OCI-M2 (cell line): Measurements from ENCODE around the gene EYA2.

Source experiments
- DNase-seq: peaks from one replicate; lab custom pipeline; 2025; ENCODE audit not compliant: unreplicated experiment; lab: John Stamatoyannopoulos, UW

EYA2 gene

DNA sequence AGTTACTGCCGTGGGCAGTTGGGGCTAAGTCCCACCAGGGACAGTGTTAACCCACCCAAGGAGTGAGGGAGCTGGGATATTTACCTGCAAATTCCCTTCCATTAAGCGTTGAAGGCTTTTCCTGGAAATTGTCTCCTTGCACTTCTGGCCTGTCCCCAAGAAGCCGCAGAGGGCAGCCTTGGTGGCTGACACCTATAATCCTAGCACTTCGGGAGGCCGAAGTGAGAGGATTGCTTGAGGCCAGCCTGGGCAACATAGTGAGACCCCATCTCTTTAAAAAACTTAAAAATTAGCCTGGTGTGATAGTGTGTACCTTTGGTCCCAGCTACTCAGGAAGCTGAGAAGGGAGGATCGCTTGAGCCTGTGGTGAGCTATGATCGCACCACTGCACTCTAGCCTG lies 204.4 kb downstream of the EYA2 start:
- no peak for DNase-seq

DNA sequence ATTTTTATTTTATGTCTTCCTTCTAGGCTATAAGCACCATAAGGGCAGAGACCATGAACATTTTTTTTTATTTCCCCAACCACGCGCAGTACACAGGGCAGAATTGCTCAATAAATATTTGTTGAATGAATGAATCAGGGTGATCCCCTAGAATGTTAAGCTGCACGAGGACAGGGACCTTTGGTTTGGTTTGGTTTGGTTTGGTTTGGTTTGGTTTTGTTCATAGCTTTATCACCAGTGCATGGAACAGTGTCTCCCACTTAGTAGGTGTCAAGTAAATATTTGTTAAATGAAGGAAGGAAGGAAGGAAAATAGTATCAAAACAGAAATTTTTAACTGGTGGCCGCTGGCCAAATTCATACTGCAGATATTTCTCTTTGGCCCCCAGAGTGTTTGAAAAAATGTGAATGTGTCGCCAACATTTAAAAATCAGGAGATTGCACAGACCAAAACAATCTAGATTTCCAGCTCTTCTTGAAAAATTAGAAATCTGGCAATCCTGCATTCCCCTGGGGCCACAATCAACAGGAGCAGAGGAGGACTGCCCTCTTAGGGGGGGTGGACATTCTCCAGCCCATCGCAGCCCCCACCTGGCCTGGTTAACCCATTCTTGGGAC lies 205.3 kb downstream of the EYA2 start:
- no peak for DNase-seq

DNA sequence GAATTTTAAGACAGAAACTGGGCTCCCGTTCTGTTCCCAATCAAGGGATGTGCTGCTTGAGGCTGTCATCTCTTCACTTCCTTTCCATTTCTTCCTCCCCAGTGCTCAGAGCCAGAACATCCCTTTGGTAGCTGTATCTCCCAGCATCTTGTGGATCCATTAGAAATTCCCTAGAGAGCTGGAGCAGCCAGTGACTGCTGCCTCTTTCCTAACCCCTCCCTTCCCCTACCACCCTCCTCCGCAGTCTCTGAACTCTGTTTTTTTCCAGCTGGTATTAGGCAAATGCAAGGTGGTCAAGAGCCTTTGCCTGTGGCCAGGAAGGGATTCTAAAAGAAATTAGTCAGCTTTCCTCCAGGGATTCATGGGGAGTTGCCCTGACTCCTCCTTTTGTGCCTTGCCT lies 208.0 kb downstream of the EYA2 start:
- DNase-seq, result no peak

DNA sequence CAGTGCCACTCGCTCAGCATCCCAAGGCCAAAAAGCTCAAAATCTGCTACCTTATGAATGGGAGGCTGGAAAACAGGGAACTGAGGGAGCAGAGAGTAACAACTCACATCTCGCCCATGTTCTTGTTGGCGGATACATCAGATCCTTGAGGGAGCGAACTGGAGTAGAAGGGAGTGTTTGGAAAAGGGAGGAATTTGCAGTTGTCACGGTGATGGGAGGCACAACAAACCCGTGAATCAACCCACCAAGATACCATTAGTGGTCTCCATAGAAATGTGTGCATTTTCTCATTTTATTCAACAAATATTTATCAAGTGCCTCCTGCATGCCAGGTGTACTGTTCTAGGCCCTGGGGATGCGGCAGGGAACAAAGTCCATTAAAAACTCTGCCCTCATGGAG lies 212.1 kb downstream of the EYA2 start:
- DNase-seq, result no peak

DNA sequence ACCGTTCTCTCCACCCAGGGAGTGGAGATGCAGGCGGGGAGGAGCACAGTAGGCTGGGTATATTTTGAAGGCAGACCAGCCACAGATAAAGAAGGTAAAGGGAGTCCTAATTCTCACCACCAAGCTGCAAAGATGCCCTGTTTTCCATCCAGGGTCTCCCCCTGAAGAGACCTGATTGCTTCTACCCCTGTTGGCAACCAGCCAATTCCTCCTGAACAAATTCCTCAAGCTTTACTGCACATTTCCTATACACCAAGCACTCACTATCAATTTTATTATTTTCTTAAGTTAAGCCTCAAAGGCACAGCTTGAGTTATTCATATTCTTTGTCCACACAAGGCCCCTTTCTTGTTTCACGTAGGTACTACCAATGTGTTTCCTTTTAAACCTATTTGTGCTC lies 214.4 kb downstream of the EYA2 start:
- DNase-seq, result no peak

DNA sequence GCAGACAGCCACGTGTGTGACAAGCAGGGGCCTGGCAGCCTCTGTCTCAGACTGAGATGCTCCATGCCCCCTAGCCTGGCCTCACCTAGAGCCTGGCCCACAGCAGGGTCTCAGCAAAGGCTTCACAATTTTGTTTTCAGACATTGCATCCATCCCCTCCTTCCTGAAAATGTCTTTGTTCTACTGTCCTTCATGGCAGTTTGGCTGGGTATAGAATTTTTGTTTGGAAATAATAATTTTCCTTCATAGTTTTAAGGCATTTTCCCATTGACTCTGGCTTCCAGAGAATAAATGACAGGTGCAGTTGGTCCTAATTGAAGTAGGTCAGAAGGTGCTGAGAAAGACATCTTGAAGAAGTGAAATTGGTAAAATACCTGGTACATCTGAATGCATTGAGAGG lies 216.2 kb downstream of the EYA2 start:
- no peak for DNase-seq

DNA sequence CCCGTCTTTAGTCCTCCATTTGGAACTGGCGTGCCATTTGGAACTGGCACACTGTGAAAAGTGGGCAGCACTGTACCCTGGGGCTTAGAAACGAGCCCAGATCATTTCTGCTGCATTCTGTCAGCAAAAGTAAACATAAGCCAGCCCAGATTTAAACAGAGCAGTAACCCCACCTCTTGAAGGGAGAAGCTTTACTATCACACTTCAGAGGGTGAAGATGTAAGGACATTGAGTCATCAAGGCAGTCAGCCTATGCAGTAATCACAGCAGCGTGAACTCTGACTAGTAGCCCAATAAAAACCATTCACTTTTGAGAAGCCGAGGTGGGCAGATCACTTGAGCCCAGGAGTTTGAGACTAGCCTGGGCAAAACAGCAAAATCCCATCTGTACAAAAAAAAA lies 216.9 kb downstream of the EYA2 start:
- DNase-seq, result no peak

DNA sequence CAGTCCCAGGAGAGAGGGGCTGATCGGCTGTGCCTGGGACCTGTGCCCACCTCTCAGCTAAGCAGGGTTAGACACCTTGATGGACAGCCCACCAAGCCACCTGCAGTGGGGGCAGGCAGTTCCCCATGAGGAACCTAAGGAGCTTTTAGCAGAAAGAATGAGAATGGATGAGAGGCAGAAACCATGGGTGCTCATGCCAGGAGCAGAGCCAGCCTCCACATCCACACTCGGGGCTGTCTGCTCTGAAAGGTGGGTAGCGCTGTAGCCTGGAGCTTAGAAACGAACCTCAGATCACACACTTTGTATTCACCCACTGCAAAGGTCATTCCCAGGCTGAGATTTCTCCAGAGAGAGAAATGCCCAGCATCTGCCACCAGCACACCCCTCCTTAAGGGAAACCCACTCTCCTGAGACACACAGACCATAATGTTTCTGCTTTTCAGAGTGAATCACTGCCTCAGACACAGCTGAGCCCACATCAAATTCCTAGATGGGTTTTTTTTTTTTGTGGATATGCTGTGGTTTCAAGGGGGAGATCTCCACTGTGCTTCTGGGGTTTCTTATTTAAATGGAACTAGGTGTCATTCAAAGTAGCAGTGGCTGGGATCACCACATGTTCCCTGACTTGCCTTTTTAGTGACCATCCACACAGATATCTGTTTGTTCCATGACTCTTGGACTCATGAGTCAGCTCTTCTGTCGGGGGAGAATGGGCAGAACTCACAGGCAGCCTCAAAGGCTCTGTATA lies 218.9 kb downstream of the EYA2 start:
- no peak for DNase-seq

DNA sequence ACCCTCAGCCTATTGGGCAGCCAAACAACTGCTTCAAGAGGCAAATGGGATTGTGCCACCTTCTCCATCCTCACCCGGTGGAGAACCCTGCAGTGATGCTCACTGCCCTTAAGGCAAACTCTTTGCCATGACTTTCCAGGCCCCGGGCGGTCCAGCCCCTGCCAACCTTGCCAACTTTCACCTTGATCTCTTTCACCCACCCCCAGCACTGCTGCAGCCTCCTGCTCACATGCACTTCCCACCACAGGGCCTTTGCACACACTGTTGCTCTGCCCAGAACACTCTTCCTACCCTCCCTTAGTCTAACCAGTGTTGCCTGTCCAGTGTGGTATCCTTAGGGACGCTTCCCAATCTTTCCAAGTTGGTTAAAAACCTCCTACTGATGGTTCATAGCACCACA lies 221.1 kb downstream of the EYA2 start:
- DNase-seq, result no peak

DNA sequence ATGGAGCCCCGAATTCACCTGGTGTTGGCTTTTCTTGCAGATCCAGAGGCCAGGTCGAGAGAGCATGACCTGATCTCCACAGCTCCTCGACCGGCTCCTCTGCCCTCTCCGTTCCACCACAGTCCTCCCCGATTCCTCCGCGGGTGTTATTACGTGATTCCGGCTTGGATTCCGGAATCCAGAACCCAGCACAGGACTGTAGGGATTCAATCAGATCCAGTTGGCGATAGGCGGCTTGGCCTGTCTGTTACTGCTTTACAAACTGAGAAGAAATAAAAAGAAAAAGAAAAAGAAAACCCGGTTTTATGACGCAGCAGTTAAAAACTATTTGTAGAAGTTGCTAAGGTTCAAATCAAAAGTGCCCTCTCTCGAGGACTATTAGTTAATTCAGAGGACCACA lies 222.7 kb downstream of the EYA2 start:
- no peak for DNase-seq

DNA sequence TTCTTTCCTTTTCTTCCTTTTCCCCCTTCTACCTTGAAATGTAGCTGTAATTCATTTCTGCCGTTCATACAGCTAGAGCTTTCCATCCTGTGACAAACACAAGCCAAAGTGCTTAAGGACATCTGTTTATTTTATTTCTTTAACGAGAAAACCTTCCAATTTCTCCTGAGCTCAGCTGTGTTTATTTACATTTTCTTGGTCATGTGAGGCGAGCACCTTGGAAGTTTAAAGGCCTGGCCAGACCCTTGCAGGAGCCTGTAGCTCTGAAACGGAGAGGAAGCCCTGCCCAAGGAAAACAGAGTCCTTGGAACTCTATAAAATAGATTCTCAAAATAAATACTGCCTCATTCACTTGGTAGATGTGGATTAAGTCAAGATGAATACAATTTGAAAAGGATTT lies 223.1 kb downstream of the EYA2 start:
- no peak for DNase-seq

DNA sequence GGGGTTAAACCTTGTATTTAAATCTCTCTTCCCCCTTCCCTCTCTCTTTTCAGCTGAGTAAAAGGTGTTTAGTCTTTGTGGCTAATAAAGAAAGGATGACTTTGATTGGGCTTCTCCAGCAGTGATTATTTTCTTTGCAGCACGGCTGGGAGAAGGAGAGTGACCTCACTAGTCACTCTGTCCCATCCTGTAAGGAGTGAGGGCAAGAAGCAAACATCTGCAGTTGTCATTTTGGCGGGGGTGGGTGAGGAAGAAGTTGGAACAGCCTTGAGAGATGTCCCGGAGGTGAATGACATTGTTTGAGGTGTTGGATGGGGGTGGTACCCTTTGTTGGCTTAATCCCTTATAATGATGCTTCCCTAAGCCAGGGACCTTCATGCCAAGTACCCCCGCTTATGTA lies 223.6 kb downstream of the EYA2 start:
- DNase-seq, result no peak

DNA sequence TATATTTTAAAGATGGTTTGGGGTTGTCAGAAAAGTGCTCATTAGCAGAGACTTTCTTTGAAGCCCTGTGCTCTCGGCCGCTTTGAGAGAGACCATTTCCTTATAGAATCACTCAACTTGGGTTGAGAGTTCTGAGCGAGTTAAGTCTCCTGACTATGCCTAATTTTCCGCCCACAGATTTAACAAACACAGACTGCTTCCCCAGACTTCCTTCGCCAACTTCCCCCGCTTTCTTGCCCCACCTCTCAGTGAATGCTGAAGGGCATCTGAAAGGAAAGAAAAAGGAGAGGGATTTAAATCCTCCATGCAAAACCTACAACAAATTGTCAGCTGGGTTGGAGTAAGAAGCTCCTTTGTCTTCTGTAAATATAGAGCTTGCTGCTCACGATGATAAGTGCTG lies 224.0 kb downstream of the EYA2 start:
- no peak for DNase-seq

DNA sequence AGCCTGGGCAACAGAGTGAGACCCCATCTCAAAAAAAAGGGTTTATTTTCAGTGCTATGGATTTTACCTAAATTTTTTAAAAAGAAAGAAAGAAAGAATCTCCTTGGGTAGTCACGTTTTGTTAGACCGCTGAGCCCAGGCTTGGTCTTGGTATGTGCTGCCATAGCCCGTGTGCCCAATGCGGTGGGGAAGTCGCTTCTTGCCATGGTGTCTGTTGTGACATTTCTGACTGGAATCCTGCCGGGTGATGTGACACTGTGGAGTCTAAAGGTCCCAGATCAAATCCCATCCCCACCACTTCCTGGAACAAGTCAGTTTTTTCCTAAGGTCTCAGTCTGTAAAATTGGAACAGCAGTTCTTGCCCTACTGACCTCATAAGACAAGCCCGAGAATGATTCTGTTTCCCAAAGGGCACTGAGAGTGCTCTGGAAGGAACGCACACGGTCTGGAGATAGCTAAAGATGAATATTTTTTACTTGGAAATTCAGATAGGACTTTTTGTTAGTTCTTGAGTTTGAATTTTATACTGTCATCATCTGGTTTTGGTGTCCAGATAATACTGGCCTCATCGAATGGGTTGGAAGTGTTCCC lies 225.8 kb downstream of the EYA2 start:
- no peak for DNase-seq

DNA sequence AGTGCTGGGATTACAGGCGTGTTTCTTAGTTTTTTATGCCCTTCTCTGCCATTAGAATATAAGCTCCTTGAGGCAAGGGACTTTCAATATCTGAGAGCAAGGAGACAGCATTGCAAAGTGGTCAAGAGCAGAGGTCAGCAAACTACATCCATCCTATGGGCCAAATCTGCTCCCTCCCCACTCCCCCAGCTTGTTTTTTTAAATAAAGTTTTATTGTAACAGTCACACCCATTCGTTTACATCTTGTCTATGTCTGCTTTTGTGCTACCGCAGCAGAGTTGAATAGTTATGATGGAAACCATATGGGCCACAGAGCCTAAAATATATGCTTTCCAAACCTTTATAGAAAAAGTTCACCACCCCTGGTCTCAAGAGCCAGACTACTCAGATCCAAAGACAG lies 227.9 kb downstream of the EYA2 start:
- DNase-seq, result no peak

DNA sequence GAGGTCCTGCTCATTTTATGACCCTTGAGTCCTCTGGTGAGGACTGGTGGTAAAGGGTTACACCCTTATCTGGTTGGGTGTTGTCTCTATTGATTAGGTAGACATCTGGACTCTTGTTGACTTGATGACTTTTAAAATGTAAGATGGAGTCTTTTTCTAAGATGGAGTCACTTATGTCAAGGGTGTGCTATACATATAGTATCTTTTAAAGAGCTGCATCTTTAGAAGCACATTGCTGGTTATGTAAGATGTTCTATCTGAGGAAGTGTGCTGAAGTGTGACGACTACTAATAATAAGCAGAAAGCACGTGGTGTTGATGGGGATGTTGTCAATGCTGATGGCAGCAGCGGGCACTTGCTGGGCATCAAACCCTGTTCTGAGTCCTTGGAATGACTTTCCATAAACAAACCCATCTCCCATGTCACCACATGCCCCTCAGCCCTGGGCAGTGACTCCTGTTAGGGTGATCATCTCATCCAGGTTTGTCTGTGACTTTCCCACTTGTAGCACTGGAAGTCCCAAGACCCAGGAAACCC lies 229.6 kb downstream of the EYA2 start:
- DNase-seq, result no peak

DNA sequence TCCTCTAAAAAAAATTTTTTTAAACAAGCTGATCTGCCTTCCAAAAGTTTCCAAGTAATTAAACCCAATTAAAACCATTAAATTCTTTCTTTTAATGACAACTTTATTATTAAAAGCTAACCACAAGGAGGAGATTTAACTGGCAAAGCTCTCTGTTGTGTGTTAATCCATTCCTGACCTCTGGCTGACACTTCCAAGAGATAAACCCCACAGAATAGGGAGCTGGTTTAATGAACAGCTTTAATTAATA lies 230.8 kb downstream of the EYA2 start:
- DNase-seq, result no peak

DNA sequence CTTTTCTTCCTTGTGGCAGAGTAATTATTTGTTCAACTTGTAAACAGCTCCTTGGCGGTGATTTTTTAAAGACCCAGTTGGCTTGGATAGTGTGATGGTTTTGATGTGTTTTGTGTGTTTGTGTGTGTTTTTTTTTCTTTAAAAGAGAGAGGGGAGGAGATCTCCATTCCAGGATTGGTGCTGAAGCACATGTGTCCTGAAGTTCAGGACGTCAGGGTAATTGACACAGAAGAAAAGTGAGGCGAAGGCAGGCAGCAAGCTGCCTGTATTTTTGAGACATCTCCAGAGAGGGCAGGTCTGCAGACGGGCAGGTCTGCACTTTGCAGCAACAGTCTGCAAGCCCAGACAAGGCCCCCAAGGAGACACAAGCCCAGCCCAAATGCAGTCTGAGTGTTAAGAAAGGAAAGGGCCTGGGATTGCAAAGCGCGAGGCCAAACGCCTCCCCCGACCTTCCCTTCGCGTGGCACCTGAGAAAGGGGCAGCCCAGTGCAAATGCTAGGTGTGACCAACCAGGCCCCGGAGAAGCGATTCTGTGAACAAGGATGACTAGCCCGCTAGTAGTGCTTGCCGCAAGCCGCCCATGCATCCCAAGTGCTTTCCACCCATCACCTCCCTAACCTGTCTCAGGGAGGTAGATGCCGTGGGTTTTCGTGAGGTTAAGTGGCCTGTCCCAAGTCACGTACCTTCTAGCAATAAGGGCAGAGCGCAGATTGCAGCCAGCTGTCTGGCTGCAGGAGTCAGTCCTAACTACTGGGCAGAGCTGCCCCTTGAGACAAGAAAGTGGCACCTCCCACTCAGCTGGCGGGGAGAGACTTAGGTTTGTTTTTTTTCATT lies 231.3 kb downstream of the EYA2 start:
- no peak for DNase-seq

DNA sequence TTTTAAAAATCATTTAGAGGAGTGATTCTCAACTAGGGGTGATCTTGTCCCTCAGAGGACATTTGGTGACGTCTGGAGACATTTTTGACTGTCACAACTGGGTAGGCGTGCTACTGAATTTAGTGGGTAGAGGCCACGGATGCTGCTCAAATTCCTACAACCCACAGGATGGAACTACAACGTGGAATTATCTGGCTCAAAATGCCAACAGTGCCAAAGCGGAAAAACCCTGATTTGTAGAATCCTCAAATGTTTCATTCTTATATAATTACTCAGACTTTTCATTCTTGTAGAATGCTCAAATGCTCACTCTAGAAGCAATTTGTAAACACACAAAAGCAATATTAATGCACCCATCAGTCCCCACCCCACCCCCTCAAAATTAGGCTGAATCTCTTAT lies 232.1 kb downstream of the EYA2 start:
- DNase-seq, result no peak

DNA sequence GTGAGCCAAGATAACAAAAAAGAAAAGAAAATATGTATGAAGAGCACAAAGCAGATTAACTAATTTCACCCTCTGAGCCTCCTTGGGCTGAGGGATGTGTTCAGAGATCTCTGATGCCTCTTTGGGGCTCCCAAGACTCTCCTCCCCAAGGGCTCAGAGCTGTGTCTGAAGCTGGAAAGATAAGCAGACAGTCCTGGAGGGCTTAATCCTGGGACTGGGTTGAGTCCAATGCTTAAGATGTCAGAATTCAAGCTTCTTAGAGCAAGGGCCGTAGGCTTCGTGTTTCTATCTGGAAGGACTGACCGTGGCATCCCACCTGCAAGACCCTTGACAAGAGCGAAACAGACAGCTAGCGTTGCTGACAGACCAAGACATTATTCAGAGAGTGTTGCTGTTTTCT lies 232.9 kb downstream of the EYA2 start:
- no peak for DNase-seq

DNA sequence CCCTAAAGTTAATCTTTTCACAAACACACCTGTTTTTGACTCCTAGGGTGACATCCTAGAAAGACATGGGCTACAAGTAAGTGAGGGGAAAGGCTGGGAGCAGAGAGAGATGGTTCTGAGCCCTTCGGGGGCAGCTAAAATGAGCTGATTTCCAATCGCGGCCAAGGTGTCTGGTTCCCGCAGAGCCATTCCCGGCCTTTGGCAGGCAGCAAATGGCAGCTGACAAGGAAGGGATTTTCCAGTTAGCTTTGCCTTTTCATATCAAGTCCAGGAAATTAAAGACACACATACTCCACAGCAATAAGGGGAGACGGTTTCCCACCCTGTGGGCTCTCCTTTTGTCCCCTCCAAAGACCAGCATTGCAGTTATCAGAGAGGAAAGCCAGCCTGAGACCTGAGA lies 233.4 kb downstream of the EYA2 start:
- no peak for DNase-seq

DNA sequence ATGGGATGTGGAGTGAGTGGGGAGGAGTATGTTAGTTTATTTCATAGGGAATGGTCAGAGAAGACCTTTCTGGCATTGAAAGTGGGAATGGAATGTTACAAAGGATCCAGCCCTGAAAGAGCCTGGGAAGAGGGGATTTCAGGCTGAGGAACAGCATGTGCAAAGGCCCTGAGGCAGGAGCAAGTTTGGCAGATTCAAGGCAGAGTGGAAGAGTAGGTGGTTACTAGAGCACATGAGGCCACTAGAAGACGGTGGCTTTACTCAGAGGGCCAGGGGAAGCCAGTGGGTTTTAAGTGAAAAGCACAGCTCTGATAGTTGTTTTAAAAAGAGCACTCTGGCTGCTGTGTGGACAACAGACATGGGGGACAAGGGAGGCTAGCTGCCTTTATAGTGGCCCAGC lies 234.7 kb downstream of the EYA2 start:
- DNase-seq, result no peak
